HG02588 (cell line): ENCODE data around the gene PKLR.

ENCODE experiments used
- ATAC-seq: cut with Tn5 transposase; IDR thresholded peaks from one replicate; pipeline ENCODE4 v1.9.1; 2021; ENCODE audit warnings: mild to moderate bottlenecking, moderate library complexity; ENCODE audit not compliant: unreplicated experiment

Gene PKLR

GRCh38 chr1:155286544-155286943 lies 14.7 kb downstream of the PKLR start:
- no peak for ATAC-seq

- no peak for ATAC-seq
Measured at GRCh38 chr1:155285631-155286044, 15.6 kb downstream of the PKLR start.

DNA sequence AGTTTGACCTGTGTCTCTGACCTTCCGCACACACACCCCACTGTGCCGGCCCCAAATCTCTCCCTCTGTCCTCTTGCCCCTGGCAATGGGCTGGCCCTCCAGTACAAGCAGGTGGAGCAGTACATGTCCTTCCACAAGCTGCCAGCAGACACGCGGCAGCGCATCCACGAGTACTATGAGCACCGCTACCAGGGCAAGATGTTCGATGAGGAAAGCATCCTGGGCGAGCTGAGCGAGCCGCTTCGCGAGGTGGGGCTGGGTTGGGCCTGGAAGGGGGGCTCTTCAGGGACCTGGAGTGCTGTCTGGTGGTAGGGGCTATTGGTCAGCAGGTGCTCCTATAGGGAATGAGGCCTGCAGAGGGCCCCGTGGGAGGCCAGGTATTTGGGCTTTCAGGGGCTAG lies 16.2 kb downstream of the PKLR start:
- no peak for ATAC-seq

DNA sequence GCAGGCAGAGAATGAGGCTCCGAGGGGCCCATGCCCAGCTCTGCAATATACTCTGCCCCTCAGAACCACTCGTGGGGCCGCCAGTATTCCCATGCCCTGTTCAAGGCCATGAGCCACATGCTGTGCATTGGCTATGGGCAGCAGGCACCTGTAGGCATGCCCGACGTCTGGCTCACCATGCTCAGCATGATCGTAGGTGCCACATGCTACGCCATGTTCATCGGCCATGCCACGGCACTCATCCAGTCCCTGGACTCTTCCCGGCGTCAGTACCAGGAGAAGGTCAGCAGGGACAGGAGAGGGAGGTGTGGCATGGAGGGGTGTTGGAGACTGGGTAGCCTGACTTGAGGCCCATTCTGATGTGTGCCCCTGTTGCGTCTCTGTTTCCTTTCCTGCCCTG lies 16.8 kb downstream of the PKLR start:
- ATAC-seq, result no peak

DNA sequence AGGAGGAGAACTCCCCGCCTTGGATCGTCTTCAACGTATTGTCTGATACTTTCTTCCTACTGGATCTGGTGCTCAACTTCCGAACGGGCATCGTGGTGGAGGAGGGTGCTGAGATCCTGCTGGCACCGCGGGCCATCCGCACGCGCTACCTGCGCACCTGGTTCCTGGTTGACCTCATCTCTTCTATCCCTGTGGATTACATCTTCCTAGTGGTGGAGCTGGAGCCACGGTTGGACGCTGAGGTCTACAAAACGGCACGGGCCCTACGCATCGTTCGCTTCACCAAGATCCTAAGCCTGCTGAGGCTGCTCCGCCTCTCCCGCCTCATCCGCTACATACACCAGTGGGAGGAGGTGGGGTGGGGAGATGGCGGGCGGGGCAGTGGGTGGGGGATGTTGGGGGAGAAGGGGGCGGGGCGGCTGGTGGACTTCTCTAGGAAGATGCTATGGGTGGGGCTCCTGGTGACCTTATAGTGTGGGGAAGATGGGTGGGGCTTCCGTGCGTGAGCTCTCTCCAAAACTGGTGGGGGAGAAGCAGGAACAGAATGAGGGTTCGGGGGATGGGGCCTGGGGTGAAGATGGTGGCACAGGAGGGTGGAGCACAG lies 18.6 kb downstream of the PKLR start:
- no peak for ATAC-seq

DNA sequence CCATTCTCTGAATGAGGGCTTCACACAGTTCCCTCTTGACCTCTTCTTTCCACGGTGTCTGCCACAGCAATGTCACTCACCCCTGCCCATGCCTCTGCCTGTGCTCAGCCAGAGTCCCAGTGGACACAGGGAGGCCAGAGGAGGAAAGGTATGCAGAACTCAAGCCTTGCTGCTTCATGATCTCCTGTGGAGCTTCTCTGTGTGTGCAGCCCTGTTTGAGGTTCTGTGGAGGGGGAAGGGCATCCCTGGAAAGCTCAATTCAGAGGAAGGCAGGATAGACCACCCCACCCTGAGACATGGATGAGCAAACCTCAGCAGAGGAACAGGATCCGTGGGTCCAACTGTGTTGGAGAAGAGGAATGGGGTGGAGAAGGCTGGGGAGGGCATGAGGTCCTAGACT lies 22.0 kb downstream of the PKLR start:
- ATAC-seq, result no peak

- no peak for ATAC-seq
Measured at GRCh38 chr1:155278689-155279160, 22.5 kb downstream of the PKLR start.

DNA sequence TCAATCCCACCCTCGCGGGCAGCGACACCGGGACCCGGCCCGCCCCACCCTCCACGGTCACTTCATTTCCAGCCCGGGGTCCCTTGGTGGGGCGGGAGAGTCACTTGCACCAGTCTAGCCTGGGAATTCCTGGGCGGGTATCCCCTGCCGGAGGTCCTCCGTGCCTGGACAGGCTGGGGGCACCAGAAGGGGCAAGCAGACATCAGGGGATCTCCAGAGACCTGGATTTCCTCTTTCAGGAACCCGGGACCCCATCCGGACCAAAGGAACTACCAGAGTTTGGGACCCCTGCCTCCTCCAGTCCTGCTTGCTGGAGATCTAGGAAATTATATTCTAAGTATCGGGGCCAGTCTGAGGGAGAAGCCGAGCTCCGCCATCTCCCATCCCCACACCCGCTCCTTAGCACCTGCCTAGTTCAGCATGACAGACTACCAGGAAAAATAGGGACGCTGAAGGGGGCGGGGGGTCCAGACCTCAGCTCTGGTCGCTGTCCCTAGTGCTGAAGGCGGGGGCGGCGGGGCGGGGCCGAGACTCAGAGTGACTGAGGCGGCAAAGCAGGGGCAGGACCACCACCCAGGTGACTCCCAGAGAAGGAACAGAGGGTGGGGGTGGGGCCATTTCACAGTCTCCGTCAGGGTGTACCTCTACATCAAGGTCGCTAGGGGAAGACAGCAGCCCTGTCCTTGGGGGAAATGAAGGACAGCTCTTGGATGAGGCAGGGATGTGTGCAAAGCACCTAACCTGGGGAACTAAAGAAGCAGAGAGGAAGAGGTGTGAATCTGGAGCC lies 23.1 kb downstream of the PKLR start:
- ATAC-seq, result no peak

DNA sequence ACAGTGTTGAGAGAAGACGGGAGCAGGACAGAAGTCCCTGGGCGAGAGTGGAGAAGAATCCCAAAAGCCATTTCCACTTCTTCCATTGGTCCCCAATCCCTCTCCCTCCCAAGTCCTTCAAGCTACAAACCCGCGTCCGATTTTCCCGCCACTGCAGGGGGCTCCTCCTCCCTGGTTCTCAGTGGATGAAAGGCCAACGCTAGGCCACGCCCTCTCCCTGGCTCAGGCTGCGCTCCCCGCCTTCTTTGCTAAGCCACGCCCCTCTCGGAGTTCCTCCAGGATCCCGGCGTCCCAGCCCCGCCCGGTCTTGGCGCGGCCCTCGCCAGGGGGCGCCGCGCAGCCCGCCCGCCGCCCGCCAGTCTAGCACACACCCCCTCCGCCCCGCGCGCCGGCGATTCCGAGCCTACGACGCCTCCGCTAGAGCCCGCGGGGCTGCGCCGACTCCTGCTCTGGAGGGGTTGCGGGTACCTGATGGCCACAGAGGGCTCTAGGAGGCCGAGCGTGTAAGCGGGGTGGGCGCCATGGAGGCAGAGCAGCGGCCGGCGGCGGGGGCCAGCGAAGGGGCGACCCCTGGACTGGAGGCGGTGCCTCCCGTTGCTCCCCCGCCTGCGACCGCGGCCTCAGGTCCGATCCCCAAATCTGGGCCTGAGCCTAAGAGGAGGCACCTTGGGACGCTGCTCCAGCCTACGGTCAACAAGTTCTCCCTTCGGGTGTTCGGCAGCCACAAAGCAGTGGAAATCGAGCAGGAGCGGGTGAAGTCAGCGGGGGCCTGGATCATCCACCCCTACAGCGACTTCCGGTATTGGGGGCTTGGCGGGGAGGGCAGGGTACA lies 24.0 kb downstream of the PKLR start, which contains the start of gene HCN3:
Gene HCN3 (plus strand): TSS at position 394 of the 832 bp plus-strand sequence. CDS start 128 bp downstream, at position 522.
- peak; percentile 61 for ATAC-seq

DNA sequence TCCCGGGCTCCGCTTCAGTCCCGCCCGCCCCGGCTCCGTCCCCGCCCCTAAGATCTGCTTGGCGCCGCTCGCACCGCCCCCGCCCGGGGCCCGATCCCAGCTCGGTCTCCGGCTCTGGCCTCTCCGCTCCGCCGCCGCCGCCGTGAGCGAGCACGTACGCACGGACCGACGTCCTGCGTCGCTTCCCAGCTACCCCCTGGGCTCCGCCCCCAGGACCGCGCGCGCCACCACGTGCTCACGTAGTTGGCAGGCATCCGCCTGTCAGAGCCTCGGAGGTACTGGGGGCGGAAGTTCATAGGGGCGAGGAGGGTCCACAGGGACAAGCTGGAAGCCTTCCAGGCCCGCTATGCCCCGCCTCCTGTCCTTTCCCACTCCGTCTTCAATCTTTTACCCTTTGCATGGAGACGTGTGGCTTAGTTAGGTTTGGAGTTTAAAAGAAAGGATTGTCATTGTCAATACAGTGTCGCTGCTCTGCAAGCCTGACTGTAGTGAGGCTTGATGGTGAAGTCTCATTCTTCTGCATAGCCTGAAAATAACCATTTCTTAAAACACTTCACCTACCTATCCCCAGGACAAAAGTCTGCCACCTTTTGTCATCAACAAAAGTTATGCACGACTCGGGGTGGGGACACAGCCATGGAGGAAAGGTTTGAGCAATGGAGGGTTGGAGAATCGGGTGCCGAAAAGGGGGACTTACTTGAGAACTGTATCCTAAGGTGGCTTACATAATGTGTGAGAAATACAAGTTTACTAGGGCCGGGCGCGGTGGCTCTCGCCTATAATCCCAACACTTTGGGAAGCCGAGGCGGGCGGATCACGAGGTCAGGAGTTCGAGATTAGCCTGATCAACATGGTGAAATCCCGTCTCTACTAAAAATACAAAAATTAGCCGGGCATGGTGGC lies 27.6 kb downstream of the PKLR start, which contains the start of gene CLK2:
Gene CLK2 (minus strand): TSS at position 162 of the 903 bp plus-strand sequence. CDS start 2,527 bp downstream, outside the sequence.
- peak; percentile 77 for ATAC-seq

GRCh38 chr1:155272466-155273342 lies 28.5 kb downstream of the PKLR start:
- peak; percentile 30 for ATAC-seq

GRCh38 chr1:155269381-155269780 lies 31.9 kb downstream of the PKLR start:
- no peak for ATAC-seq

GRCh38 chr1:155268630-155269029 lies 32.6 kb downstream of the PKLR start:
- no peak for ATAC-seq

DNA sequence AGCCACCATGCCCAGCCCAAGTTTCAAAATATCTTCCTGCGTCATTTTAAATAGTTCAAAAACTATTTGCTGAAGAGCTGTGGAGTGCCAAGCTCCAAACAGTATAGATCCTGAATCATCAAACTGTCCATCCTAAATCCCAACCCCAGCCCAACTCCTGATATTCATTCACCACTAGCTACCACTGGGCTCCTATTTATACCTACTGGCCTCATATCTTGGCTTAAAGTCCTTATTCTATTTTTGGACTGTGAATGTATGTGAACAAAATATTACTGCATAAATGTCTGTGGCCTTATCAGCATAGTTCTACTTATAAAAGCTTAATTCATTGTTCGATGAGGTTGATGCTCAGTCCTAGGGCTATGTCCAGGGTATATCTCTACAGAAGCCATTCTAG lies 33.9 kb downstream of the PKLR start:
- ATAC-seq, result no peak

- no peak for ATAC-seq
Measured at GRCh38 chr1:155266553-155266952, 34.7 kb downstream of the PKLR start.

DNA sequence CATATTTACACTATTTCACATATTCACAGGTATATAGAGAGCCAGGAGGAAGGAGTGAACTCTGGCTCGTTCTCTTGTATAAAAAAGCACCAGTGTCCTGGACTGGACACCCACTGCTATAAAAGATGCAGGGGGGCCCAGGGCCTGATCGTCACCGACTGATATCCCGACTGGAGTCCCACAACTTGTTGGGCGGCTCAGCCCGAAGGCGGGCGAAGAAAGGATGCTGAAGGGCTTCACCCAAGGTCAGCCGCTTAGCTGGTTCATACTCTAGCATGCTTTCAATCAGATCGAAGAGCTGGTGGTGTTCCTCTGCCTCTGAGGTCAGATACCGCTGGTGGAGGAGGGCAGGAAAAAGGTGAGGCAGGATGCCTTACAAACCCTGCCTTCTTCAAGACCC lies 38.2 kb downstream of the PKLR start:
- ATAC-seq, result no peak

GRCh38 chr1:155261852-155262673 lies 39.2 kb downstream of the PKLR start, which contains the start of gene SCAMP3:
SCAMP3 (minus strand) TSS chr1:155262360; CDS start chr1:155262151, 209 bp downstream.
- peak; percentile 87 for ATAC-seq

DNA sequence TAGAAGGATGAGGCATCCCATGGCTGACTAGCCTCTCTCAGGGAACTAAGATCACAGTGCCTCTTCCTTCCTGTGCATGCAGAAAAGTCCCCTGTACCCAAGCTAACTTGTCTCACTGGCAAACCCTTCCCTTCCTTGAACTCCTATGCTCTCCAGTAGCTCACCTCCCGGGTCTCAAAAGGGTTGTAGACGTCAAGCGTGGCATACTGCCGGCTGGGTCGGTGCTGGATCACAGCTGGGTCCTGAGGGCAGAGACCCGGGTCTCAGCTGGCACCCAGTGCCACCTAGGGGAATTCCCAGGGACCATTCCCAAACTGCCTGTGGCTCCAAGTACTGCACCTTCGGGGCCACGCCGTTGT lies 39.8 kb downstream of the PKLR start:
- ATAC-seq, result peak; percentile 5
